ENCODE data around the gene SYNJ1. TPM values are rescaled to one million over a fixed set of nuclear protein-coding genes. Genes with fewer than 3 reads are reported as not detected.

SYNJ1 gene
- total RNA-seq, 1 experiment from 2014 or later: 4.2 TPM

DNA sequence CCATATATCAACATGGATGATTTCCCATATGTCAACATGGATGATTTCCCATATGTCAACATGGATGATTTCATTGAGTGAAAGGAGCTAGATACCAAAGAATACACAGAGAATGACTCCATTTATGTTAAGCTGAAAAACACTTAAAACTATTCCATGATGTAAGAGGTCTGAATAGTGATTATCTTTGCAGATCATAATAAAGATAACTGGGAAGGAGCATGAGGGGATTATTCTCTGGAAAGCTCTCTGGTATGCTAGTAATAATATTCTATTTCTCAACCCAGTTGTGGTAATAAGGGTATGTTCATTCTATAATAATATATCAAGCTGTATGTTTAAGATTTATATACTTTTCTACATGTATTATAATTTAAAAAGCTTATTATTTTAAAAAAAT is 14.1 kb downstream of the SYNJ1 start:
- CTCF ChIA-PET: no interaction called here
- H3K36me3 Mint-ChIP-seq: no peaks in the 10 kb centered on the region
- H3K27ac Mint-ChIP-seq: no peak overlapping the region
- POLR2A ChIA-PET: no interaction called here
- DNase-seq (ENCODE audit: low spot score) (no peak), ATAC-seq (no peak)
- no peaks in the 10 kb centered on the region for H3K9me3 Mint-ChIP-seq
- no peak overlapping the region for H3K4me3 Mint-ChIP-seq
- H3K27me3 Mint-ChIP-seq (ENCODE audit: low read depth): no peaks in the 10 kb centered on the region
- H3K4me1 Mint-ChIP-seq: no peaks in the 10 kb centered on the region
- TF ChIP-seq ZBTB21 (CRISPR knock-in tag; IDR thresholded peaks at IDR 0.05; ENCODE audit: borderline replicate concordance) (no peak), NR1H2 (CRISPR knock-in tag; IDR thresholded peaks at IDR 0.05) (no peak), E2F4 (CRISPR knock-in tag; IDR thresholded peaks at IDR 0.05; ENCODE audit: borderline replicate concordance, low read depth) (no peak), ESRRA (CRISPR knock-in tag; IDR thresholded peaks at IDR 0.05; ENCODE audit: borderline replicate concordance) (no peak), ZNF121 (CRISPR knock-in tag; IDR thresholded peaks at IDR 0.05) (no peak), RORB (CRISPR knock-in tag; IDR thresholded peaks at IDR 0.05) (no peak), NR3C1 (CRISPR knock-in tag; conservative IDR thresholded peaks at IDR 0.05; ENCODE audit: low read depth) (no peak), ZNF396 (CRISPR knock-in tag; IDR thresholded peaks at IDR 0.05; ENCODE audit: borderline replicate concordance) (no peak), ATF2 (CRISPR knock-in tag; IDR thresholded peaks at IDR 0.05; ENCODE audit: borderline replicate concordance, low read depth) (no peak), ARID4B (CRISPR knock-in tag; IDR thresholded peaks at IDR 0.05; ENCODE audit: borderline replicate concordance) (no peak), JUN (CRISPR knock-in tag; IDR thresholded peaks at IDR 0.05) (no peak)
- TF ChIP-seq, protein P1, sequence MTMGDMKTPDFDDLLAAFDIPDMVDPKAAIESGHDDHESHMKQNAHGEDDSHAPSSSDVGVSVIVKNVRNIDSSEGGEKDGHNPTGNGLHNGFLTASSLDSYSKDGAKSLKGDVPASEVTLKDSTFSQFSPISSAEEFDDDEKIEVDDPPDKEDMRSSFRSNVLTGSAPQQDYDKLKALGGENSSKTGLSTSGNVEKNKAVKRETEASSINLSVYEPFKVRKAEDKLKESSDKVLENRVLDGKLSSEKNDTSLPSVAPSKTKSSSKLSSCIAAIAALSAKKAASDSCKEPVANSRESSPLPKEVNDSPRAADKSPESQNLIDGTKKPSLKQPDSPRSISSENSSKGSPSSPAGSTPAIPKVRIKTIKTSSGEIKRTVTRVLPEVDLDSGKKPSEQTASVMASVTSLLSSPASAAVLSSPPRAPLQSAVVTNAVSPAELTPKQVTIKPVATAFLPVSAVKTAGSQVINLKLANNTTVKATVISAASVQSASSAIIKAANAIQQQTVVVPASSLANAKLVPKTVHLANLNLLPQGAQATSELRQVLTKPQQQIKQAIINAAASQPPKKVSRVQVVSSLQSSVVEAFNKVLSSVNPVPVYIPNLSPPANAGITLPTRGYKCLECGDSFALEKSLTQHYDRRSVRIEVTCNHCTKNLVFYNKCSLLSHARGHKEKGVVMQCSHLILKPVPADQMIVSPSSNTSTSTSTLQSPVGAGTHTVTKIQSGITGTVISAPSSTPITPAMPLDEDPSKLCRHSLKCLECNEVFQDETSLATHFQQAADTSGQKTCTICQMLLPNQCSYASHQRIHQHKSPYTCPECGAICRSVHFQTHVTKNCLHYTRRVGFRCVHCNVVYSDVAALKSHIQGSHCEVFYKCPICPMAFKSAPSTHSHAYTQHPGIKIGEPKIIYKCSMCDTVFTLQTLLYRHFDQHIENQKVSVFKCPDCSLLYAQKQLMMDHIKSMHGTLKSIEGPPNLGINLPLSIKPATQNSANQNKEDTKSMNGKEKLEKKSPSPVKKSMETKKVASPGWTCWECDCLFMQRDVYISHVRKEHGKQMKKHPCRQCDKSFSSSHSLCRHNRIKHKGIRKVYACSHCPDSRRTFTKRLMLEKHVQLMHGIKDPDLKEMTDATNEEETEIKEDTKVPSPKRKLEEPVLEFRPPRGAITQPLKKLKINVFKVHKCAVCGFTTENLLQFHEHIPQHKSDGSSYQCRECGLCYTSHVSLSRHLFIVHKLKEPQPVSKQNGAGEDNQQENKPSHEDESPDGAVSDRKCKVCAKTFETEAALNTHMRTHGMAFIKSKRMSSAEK (CRISPR knock-in tag; IDR thresholded peaks at IDR 0.05; ENCODE audit: borderline replicate concordance): no peak

DNA sequence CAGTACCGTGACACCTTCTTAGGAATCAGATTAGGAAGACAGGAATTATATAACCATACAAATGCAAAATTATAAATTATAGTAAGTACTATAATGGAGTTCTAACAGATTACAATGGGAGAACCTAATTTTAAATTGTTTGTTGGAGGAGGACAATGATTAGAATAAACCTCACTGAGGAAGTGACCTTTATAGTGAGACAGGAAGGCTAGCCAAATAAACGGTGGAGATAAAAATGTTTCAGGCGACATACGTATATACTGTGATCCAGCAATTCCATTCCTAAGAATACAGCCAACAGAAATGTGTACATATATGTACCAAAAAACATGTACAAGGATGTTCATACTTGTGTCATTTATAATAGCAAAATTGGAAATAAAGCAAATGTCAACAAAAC is 15.2 kb downstream of the SYNJ1 start:
- no peak overlapping the region for H3K4me3 Mint-ChIP-seq
- POLR2A ChIA-PET: no interaction called here
- H3K9me3 Mint-ChIP-seq: no peaks in the 10 kb centered on the region
- DNase-seq (ENCODE audit: low spot score) (no peak), ATAC-seq (no peak)
- CTCF ChIA-PET: no interaction called here
- TF ChIP-seq NFATC4 (CRISPR knock-in tag; IDR thresholded peaks at IDR 0.05) (no peak), GRHL2 (CRISPR knock-in tag; IDR thresholded peaks at IDR 0.05; ENCODE audit: insufficient replicate concordance, severe bottlenecking) (no peak), PRDM15 (CRISPR knock-in tag; IDR thresholded peaks at IDR 0.05) (no peak), RELA (CRISPR knock-in tag; IDR thresholded peaks at IDR 0.05; ENCODE audit: borderline replicate concordance) (no peak), CTCF (IDR thresholded peaks at IDR 0.05) (no peak)
- TF ChIP-seq, protein P2, sequence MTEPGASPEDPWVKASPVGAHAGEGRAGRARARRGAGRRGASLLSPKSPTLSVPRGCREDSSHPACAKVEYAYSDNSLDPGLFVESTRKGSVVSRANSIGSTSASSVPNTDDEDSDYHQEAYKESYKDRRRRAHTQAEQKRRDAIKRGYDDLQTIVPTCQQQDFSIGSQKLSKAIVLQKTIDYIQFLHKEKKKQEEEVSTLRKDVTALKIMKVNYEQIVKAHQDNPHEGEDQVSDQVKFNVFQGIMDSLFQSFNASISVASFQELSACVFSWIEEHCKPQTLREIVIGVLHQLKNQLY (CRISPR knock-in tag; IDR thresholded peaks at IDR 0.05): no peak
- H3K27ac Mint-ChIP-seq: no peak overlapping the region
- H3K4me1 Mint-ChIP-seq: peaks cover 2% of the 10 kb centered on the region; the same call in 1 of the 2 replicates
- no peaks in the 10 kb centered on the region for H3K27me3 Mint-ChIP-seq (ENCODE audit: low read depth)
- no peaks in the 10 kb centered on the region for H3K36me3 Mint-ChIP-seq
